Skeletal muscle tissue (tissue), 4 donors: ENCODE measurements around the gene PDE6B. TPM values are rescaled to one million over a fixed set of nuclear protein-coding genes. Genes with fewer than 3 reads are reported as not detected.
"Not testable (repeated sequence)": the region's sequence is repeated elsewhere in the genome, so short reads cannot be mapped to it uniquely, and the experiment has no call there.

ENCODE experiments used
- H3K27ac ChIP-seq: one replicate; pipeline ENCODE4 v1.7.0; 2013; ENCODE audit warnings: mild to moderate bottlenecking, low read depth, low read length, inconsistent platforms
- H3K27me3 ChIP-seq, 3 donors: one replicate each; pipeline ENCODE4 v1.7.0; 2013; ENCODE audit warnings: low read length in 3 of 3; ENCODE audit not compliant: control insufficient read depth in 3 of 3, insufficient read depth in 3 of 3
- H3K36me3 ChIP-seq, 3 donors: one replicate each; pipeline ENCODE4 v1.7.0; 2013; ENCODE audit warnings: low read length in 3 of 3; ENCODE audit not compliant: control insufficient read depth in 3 of 3, insufficient read depth in 3 of 3
- H3K4me1 ChIP-seq, 3 donors: one replicate each; pipeline ENCODE4 v1.7.0; 2013; ENCODE audit warnings: low read length in 3 of 3, mild to moderate bottlenecking in 3 of 3; ENCODE audit not compliant: control insufficient read depth in 3 of 3, insufficient read depth in 3 of 3
- H3K4me3 ChIP-seq, 3 donors: one replicate each; pipeline ENCODE4 v1.7.0; 2013; ENCODE audit warnings: low read length in 3 of 3
- H3K9ac ChIP-seq, 3 donors: one replicate each; pipeline ENCODE4 v1.7.0; 2013; ENCODE audit warnings: low read length in 3 of 3, mild to moderate bottlenecking in 3 of 3, moderate library complexity in 2 of 3, low read depth in 1 of 3
- H3K9me3 ChIP-seq, 3 donors: one replicate each; pipeline ENCODE4 v1.7.0; 2013; ENCODE audit warnings: low read length in 3 of 3; ENCODE audit not compliant: control insufficient read depth in 3 of 3
- total RNA-seq: library from RNA; depleted of rRNA; stranded (reverse); fragments of >200 nt; gene quantifications from one replicate; pipeline ENCODE4 v1.2.3, GENCODE V29; 2014
- donor health status: Osteomylitis.

PDE6B gene
- total RNA-seq, 1 donor from 2014 or later, result 8.9 TPM

GRCh38 chr4:629636-629914 is 4.2 kb downstream of the PDE6B start:
- Histone ChIP-seq H3K4me3 (no peak overlapping the region), H3K4me1 (no peaks in the 10 kb centered on the region), H3K27ac (no peak overlapping the region), H3K9me3 (peaks cover 2 to 11% (median 4%) of the 10 kb centered on the region in 3 donors), H3K36me3 (no peaks in the 10 kb centered on the region), H3K9ac (no peak overlapping the region), H3K27me3 (peaks cover 8 to 28% (median 20%) of the 10 kb centered on the region in 3 donors)

- Histone ChIP-seq H3K4me3 (no peak overlapping the region), H3K9me3 (peaks cover 2 to 11% (median 4%) of the 10 kb centered on the region in 3 donors), H3K27ac (no peak overlapping the region), H3K4me1 (no peaks in the 10 kb centered on the region), H3K9ac (no peak overlapping the region), H3K36me3 (no peaks in the 10 kb centered on the region), H3K27me3 (peaks cover 8 to 29% (median 20%) of the 10 kb centered on the region in 3 donors)
These were observed 4.7 kb downstream of the PDE6B start for GRCh38 chr4:629915-630641.

- Histone ChIP-seq H3K4me1 (no peaks in the 10 kb centered on the region), H3K36me3 (no peaks in the 10 kb centered on the region), H3K9me3 (peaks cover 2 to 11% (median 4%) of the 10 kb centered on the region in 3 donors), H3K4me3 (no peak overlapping the region), H3K27me3 (peaks cover 8 to 31% (median 22%) of the 10 kb centered on the region in 3 donors), H3K9ac (no peak overlapping the region), H3K27ac (no peak overlapping the region)
These were observed 5.3 kb downstream of the PDE6B start for GRCh38 chr4:630656-631055.

- H3K4me3 ChIP-seq, result no peak overlapping the region
- H3K9ac ChIP-seq, result no peak overlapping the region
- no peaks in the 10 kb centered on the region for H3K4me1 ChIP-seq
- peaks cover 2 to 11% (median 4%) of the 10 kb centered on the region in 3 donors for H3K9me3 ChIP-seq
- no peak overlapping the region for H3K27ac ChIP-seq
- H3K27me3 ChIP-seq, result peaks cover 8 to 40% (median 29%) of the 10 kb centered on the region in 3 donors
- no peaks in the 10 kb centered on the region for H3K36me3 ChIP-seq
These were observed 6.9 kb downstream of the PDE6B start for GRCh38 chr4:632196-632790.

- H3K27me3 ChIP-seq, result peaks cover 13 to 42% (median 35%) of the 10 kb centered on the region in 3 donors
- no peak overlapping the region for H3K9ac ChIP-seq
- H3K4me1 ChIP-seq, result no peaks in the 10 kb centered on the region
These were observed 7.6 kb downstream of the PDE6B start for GRCh38 chr4:632926-633325.

GRCh38 chr4:633406-633805 is 8.0 kb downstream of the PDE6B start:
- Histone ChIP-seq H3K4me1 (no peaks in the 10 kb centered on the region), H3K9me3 (peaks cover 2 to 11% (median 4%) of the 10 kb centered on the region in 3 donors), H3K27me3 (peaks cover 14 to 39% (median 35%) of the 10 kb centered on the region in 3 donors), H3K27ac (no peak overlapping the region), H3K36me3 (no peaks in the 10 kb centered on the region), H3K4me3 (no peak overlapping the region), H3K9ac (no peak overlapping the region)

More at GRCh38 chr4:632926-633325, 7.6 kb downstream of the PDE6B start:
- Histone ChIP-seq H3K9me3 (peaks cover 2 to 11% (median 4%) of the 10 kb centered on the region in 3 donors), H3K27ac (no peak overlapping the region), H3K36me3 (no peaks in the 10 kb centered on the region), H3K4me3 (no peak overlapping the region)

- H3K4me3 ChIP-seq, result no peak overlapping the region
- H3K9me3 ChIP-seq, result peaks cover 2 to 11% (median 4%) of the 10 kb centered on the region in 3 donors
- no peak overlapping the region for H3K27ac ChIP-seq
- no peak overlapping the region for H3K9ac ChIP-seq
- peaks cover 18 to 39% (median 32%) of the 10 kb centered on the region in 3 donors for H3K27me3 ChIP-seq
- no peaks in the 10 kb centered on the region for H3K4me1 ChIP-seq
- no peaks in the 10 kb centered on the region for H3K36me3 ChIP-seq
These were observed 8.7 kb downstream of the PDE6B start for GRCh38 chr4:633976-634598.

- Histone ChIP-seq H3K27me3 (peaks cover 22 to 34% (median 28%) of the 10 kb centered on the region in 3 donors), H3K4me1 (no peaks in the 10 kb centered on the region)
These were observed 9.2 kb downstream of the PDE6B start for GRCh38 chr4:634599-634985.

GRCh38 chr4:635066-635835 is 9.9 kb downstream of the PDE6B start:
- H3K4me1 ChIP-seq, H3K36me3 ChIP-seq, H3K9ac ChIP-seq, H3K4me3 ChIP-seq, H3K27ac ChIP-seq: not testable (repeated sequence)
- Histone ChIP-seq H3K9me3 (peaks cover 2 to 11% (median 4%) of the 10 kb centered on the region in 3 donors), H3K27me3 (peaks cover 15 to 27% (median 25%) of the 10 kb centered on the region in 3 donors)

More at GRCh38 chr4:634599-634985, 9.2 kb downstream of the PDE6B start:
- Histone ChIP-seq H3K36me3 (no peaks in the 10 kb centered on the region), H3K4me3 (no peak overlapping the region), H3K9me3 (peaks cover 2 to 11% (median 4%) of the 10 kb centered on the region in 3 donors), H3K9ac (no peak overlapping the region), H3K27ac (no peak overlapping the region)
